Measurements from ENCODE around the gene ACIN1. TPM values are rescaled to one million over a fixed set of nuclear protein-coding genes. Genes with fewer than 3 reads are reported as not detected.

The ACIN1 gene
- polyA plus RNA-seq, 4 donors, result 53.8 to 228 (median 84.7) TPM

GRCh38 chr14:23009939-23010726 is 84.8 kb downstream of the ACIN1 start, which contains the start of gene C14orf93:
TSS of gene C14orf93 (minus strand) at chr14:23010143. CDS start at chr14:22999023, 11,120 bp downstream.
- WGBS, 3 donors, result 1 to 2% (median 2%) methylated on average over 31 to 40 of the region's 40 CpGs
- FAIRE-seq, result no peak
- peaks cover 0 to 20% (median 3%) of the 10 kb centered on the region in 3 donors for H3K4me1 ChIP-seq (ENCODE audit: control insufficient read depth in 3 of 3, insufficient read depth in 2 of 3, low read depth in 1 of 3, low read length in 2 of 3)
- no peaks in the 10 kb centered on the region for H3K27me3 ChIP-seq (ENCODE audit: control insufficient read depth in 3 of 3, insufficient read depth in 3 of 3, low read length in 3 of 3)
- H3K27ac ChIP-seq (ENCODE audit: low read depth in 1 of 3, low read length in 2 of 3), result peak within 1 kb of the TSS; percentile 54 to 96 (median 83)
- no peaks in the 10 kb centered on the region for H3K9me3 ChIP-seq (ENCODE audit: control insufficient read depth in 2 of 2, insufficient read depth in 1 of 2, low read depth in 1 of 2, low read length in 1 of 2)
- DNase-seq, result peak; percentile 79 to 90
- no peaks in the 10 kb centered on the region for H3K36me3 ChIP-seq (ENCODE audit: control insufficient read depth in 3 of 3, insufficient read depth in 2 of 3, low read depth in 1 of 3, low read length in 3 of 3)
- H3K4me3 ChIP-seq (ENCODE audit: low read depth in 1 of 3, low read length in 3 of 3), result peak within 1 kb of the TSS; percentile 41 to 73 (median 62)

DNA sequence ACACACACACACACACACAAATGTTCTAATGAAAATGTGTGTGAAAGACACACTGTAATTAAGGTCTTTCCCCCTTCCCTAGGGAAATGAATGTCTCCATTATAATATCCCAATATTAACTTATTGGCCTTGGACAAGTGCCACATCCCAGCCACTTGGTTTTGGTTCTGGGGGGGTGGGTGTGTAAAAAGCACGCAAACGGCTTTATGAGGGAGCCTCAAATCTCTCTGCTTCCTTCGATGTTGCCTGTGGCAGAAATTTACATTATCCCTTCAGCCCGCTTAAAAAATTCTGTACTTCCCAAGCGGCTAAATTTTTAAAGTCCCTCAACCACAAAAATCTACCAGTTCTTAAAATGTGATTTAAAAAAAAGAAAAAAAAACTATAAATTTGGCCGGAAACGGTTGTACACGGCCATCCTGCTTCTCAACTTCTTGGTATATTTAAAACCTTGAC is 85.4 kb downstream of the ACIN1 start:
- no peak for DNase-seq

GRCh38 chr14:23008831-23009230 is 86.1 kb downstream of the ACIN1 start:
- H3K27ac ChIP-seq (ENCODE audit: low read depth in 1 of 3, low read length in 2 of 3), result no peak overlapping the region
- H3K27me3 ChIP-seq (ENCODE audit: control insufficient read depth in 3 of 3, insufficient read depth in 3 of 3, low read length in 3 of 3), result no peaks in the 10 kb centered on the region
- peaks cover 0 to 20% (median 3%) of the 10 kb centered on the region in 3 donors for H3K4me1 ChIP-seq (ENCODE audit: control insufficient read depth in 3 of 3, insufficient read depth in 2 of 3, low read depth in 1 of 3, low read length in 2 of 3)
- H3K9me3 ChIP-seq (ENCODE audit: control insufficient read depth in 2 of 2, insufficient read depth in 1 of 2, low read depth in 1 of 2, low read length in 1 of 2), result no peaks in the 10 kb centered on the region
- FAIRE-seq, result no peak
- H3K36me3 ChIP-seq (ENCODE audit: control insufficient read depth in 3 of 3, insufficient read depth in 2 of 3, low read depth in 1 of 3, low read length in 3 of 3), result no peaks in the 10 kb centered on the region
- DNase-seq, result no peak
- no peak overlapping the region for H3K4me3 ChIP-seq (ENCODE audit: low read depth in 1 of 3, low read length in 3 of 3)
- 28 to 50% (median 40%) methylated on average over 3 of the region's 3 CpGs for WGBS, 3 donors

More for the DNA sequence above, 85.4 kb downstream of the ACIN1 start:
- H3K4me1 ChIP-seq (ENCODE audit: control insufficient read depth in 3 of 3, insufficient read depth in 2 of 3, low read depth in 1 of 3, low read length in 2 of 3), result peaks cover 0 to 20% (median 3%) of the 10 kb centered on the region in 3 donors
- H3K27ac ChIP-seq (ENCODE audit: low read depth in 1 of 3, low read length in 2 of 3), result peak overlapping the region; percentile 54 to 96 (median 83)
- H3K4me3 ChIP-seq (ENCODE audit: low read depth in 1 of 3, low read length in 3 of 3), result peak overlapping the region in 2 of 3 donors; percentile 62 to 73
- H3K27me3 ChIP-seq (ENCODE audit: control insufficient read depth in 3 of 3, insufficient read depth in 3 of 3, low read length in 3 of 3), result no peaks in the 10 kb centered on the region
- no peak for FAIRE-seq
- H3K9me3 ChIP-seq (ENCODE audit: control insufficient read depth in 2 of 2, insufficient read depth in 1 of 2, low read depth in 1 of 2, low read length in 1 of 2), result no peaks in the 10 kb centered on the region
- 12 to 25% (median 18%) methylated on average over 8 of the region's 8 CpGs for WGBS, 3 donors
- no peaks in the 10 kb centered on the region for H3K36me3 ChIP-seq (ENCODE audit: control insufficient read depth in 3 of 3, insufficient read depth in 2 of 3, low read depth in 1 of 3, low read length in 3 of 3)

Other genes with a start within 250 kb of the ACIN1 start
- gene LRP10, start 223.4 kb downstream of the ACIN1 start, polyA plus RNA-seq, result 100 to 1,000 TPM in 1 of 4 donors, 10 to 100 TPM in 3; 19.7 to 107 (median 57.8) TPM
- gene REM2, start 211.9 kb downstream of the ACIN1 start, polyA plus RNA-seq, result 1 to 10 TPM in 1 of 4 donors, under 1 TPM in 3; 0.45 to 1.1 (median 0.85) TPM
- 10 to 100 TPM; 35.8 to 77.8 (median 39.1) TPM for gene RBM23, start 176.0 kb downstream of the ACIN1 start, polyA plus RNA-seq
- gene PRMT5, start 165.8 kb downstream of the ACIN1 start, polyA plus RNA-seq, result 10 to 100 TPM; 13.4 to 58.7 (median 36.4) TPM
- gene HAUS4, start 138.0 kb downstream of the ACIN1 start, polyA plus RNA-seq, result 10 to 100 TPM; 34.0 to 59.6 (median 51.4) TPM
- gene AJUBA, start 112.6 kb downstream of the ACIN1 start, polyA plus RNA-seq, result 10 to 100 TPM in 2 of 4 donors, 1 to 10 TPM in 1, under 1 TPM in 1; 0.45 to 18.9 (median 8.5) TPM
- gene C14orf93, start 85.0 kb downstream of the ACIN1 start, polyA plus RNA-seq, result 10 to 100 TPM in 1 of 4 donors, 1 to 10 TPM in 3; 4.9 to 17.0 (median 7.9) TPM
- 100 to 1,000 TPM in 1 of 4 donors, 10 to 100 TPM in 3; 84.0 to 166 (median 92.8) TPM for gene PSMB5, start 60.2 kb downstream of the ACIN1 start, polyA plus RNA-seq
- gene PSMB11, start 52.9 kb downstream of the ACIN1 start, polyA plus RNA-seq, result not detected
- 1 to 10 TPM in 2 of 4 donors, under 1 TPM in 2; 0.22 to 4.3 (median 2.5) TPM for gene CDH24, start 37.6 kb downstream of the ACIN1 start, polyA plus RNA-seq
- 10 to 100 TPM; 43.8 to 67.0 (median 64.8) TPM for gene C14orf119, start 369 bp upstream of the ACIN1 start, polyA plus RNA-seq
- under 1 TPM in 1 of 4 donors, not detected in 3; 0.04 TPM for gene CIROP, start 9.9 kb upstream of the ACIN1 start, polyA plus RNA-seq
- gene CEBPE, start 24.1 kb upstream of the ACIN1 start, polyA plus RNA-seq, result under 1 TPM in 2 of 4 donors, not detected in 2; 0.13 to 0.81 TPM
- 10 to 100 TPM; 11.3 to 69.2 (median 39.9) TPM for gene SLC7A8, start 88.5 kb upstream of the ACIN1 start, polyA plus RNA-seq
- under 1 TPM in 3 of 4 donors, not detected in 1; 0.07 to 0.45 (median 0.27) TPM for gene RNF212B, start 142.8 kb upstream of the ACIN1 start, polyA plus RNA-seq
- gene HOMEZ, start 191.0 kb upstream of the ACIN1 start, polyA plus RNA-seq, result 10 to 100 TPM in 1 of 4 donors, 1 to 10 TPM in 3; 3.2 to 17.5 (median 7.6) TPM
- 10 to 100 TPM in 2 of 4 donors, 1 to 10 TPM in 2; 6.7 to 27.0 (median 14.5) TPM for gene PPP1R3E, start 207.7 kb upstream of the ACIN1 start, polyA plus RNA-seq
- gene BCL2L2, start 211.7 kb upstream of the ACIN1 start, polyA plus RNA-seq, result 10 to 100 TPM; 30.8 to 50.0 (median 37.7) TPM
- gene PABPN1, start 226.3 kb upstream of the ACIN1 start, polyA plus RNA-seq, result 100 to 1,000 TPM; 119 to 170 (median 147) TPM